Keratinocyte (primary cell): ENCODE data around the gene G2E3. TPM values are rescaled to one million over a fixed set of nuclear protein-coding genes. Genes with fewer than 3 reads are reported as not detected.

Source experiments
- DNase-seq: peaks from one replicate; pipeline ENCODE4 v3.0.0-alpha.2; 2011; ENCODE audit warnings: low read depth, missing footprints, low spot score
- FAIRE-seq: peaks from 2 replicates; lab custom pipeline; 2011; peaks lifted over from hg19 to GRCh38; lab: Jason Lieb, UNC
- H2AFZ ChIP-seq: 2 replicates; pipeline ENCODE4 v1.6.0; 2012; ENCODE audit warnings: low read length, control low read depth, inconsistent platforms; ENCODE audit not compliant: control insufficient read depth
- H3K27ac ChIP-seq: 2 replicates; pipeline ENCODE4 v1.5.1; 2011; ENCODE audit warnings: low read length; ENCODE audit not compliant: control insufficient read depth, insufficient read depth
- H3K27me3 ChIP-seq: 3 replicates; pipeline ENCODE4 v1.6.0; 2011; ENCODE audit warnings: low read length; ENCODE audit not compliant: control insufficient read depth, insufficient read depth; ENCODE audit errors: extremely low read depth
- H3K36me3 ChIP-seq, 2 experiments: 2 replicates in 1 of 2; 3 replicates in 1 of 2; pipeline ENCODE4 v1.5.1; 2011; ENCODE audit warnings: low read length in 2 of 2, mild to moderate bottlenecking in 1 of 2; ENCODE audit not compliant: control insufficient read depth in 2 of 2, insufficient read depth in 2 of 2; ENCODE audit errors: extremely low read depth in 1 of 2
- H3K4me1 ChIP-seq: 3 replicates; pipeline ENCODE4 v1.5.1; 2011; ENCODE audit warnings: low read length; ENCODE audit not compliant: control insufficient read depth, insufficient read depth; ENCODE audit errors: extremely low read depth
- H3K4me2 ChIP-seq: 3 replicates; pipeline ENCODE4 v1.6.0; 2011; ENCODE audit warnings: low read depth, low read length; ENCODE audit not compliant: control insufficient read depth, insufficient read depth; ENCODE audit errors: extremely low read depth
- H3K4me3 ChIP-seq, 3 experiments: fragments of 200-600 bp in 1 of 3; sonication (generic) in 1 of 3; 2 replicates in 2 of 3; 3 replicates in 1 of 3; pipeline ENCODE4 v1.5.1; 2011 to 2016; ENCODE audit warnings: low read length in 3 of 3, mild to moderate bottlenecking in 3 of 3, control low read depth in 2 of 3, inconsistent platforms in 1 of 3, low read depth in 1 of 3, mixed read lengths in 1 of 3, mixed run types in 1 of 3, moderate library complexity in 1 of 3; ENCODE audit not compliant: control insufficient read depth in 2 of 3, insufficient read depth in 2 of 3; ENCODE audit errors: extremely low read depth in 1 of 3
- H3K79me2 ChIP-seq: 2 replicates; pipeline ENCODE4 v1.6.0; 2012; ENCODE audit warnings: low read length; ENCODE audit not compliant: control insufficient read depth, insufficient read depth
- H3K9ac ChIP-seq: 3 replicates; pipeline ENCODE4 v1.6.0; 2011; ENCODE audit warnings: low read length; ENCODE audit not compliant: control insufficient read depth, insufficient read depth; ENCODE audit errors: extremely low read depth
- H3K9me1 ChIP-seq: 3 replicates; pipeline ENCODE4 v1.6.0; 2011; ENCODE audit warnings: low read length; ENCODE audit not compliant: control insufficient read depth, insufficient read depth; ENCODE audit errors: extremely low read depth
- H3K9me3 ChIP-seq: 2 replicates; pipeline ENCODE4 v1.5.1; 2012; ENCODE audit warnings: low read depth, low read length; ENCODE audit not compliant: control insufficient read depth
- H4K20me1 ChIP-seq: 3 replicates; pipeline ENCODE4 v1.6.0; 2011; ENCODE audit warnings: low read length; ENCODE audit not compliant: control insufficient read depth, insufficient read depth; ENCODE audit errors: extremely low read depth
- EZH2 ChIP-seq: IDR thresholded peaks from one replicate; pipeline ENCODE4 v1.6.1; 2012; ENCODE audit warnings: inconsistent platforms, mild to moderate bottlenecking, low read length, moderate library complexity
- dilution Hi-C: fragments of 300-500 bp; cut with MboI; formaldehyde crosslinking; loops from one replicate; pipeline ENCODE4 v1.7.0; 2020; ENCODE audit warnings: low sequenced_read_pairs; ENCODE audit not compliant: extremely low pct_ligation_motif_present
- polyA plus RNA-seq, 5 experiments: library from polyadenylated mRNA; depleted of rRNA in 3 of 5; stranded (reverse) in 3 of 5; stranded (forward) in 1 of 5; unstranded in 1 of 5; fragments of >200 nt; gene quantifications; 1 replicate in 1 of 5; 2 replicates in 3 of 5; 3 replicates in 1 of 5; pipeline versions ENCODE4 v1.2.1 to v1.2.3, GENCODE V29; 2011 to 2012; ENCODE audit warnings: missing spikeins in 2 of 5, low read depth in 1 of 5, low replicate concordance in 1 of 5
- TF ChIP-seq, protein P1 (sequence below), 3 experiments: IDR thresholded peaks in 1 of 3; conservative IDR thresholded peaks in 1 of 3; optimal IDR thresholded peaks in 1 of 3; 2 replicates in 2 of 3; 3 replicates in 1 of 3; pipeline versions ENCODE3 to v1.5.1; 2011; ENCODE audit warnings: low read length in 3 of 3, mild to moderate bottlenecking in 3 of 3, moderate library complexity in 2 of 3, control low read depth in 1 of 3, inconsistent platforms in 1 of 3; ENCODE audit not compliant: insufficient read depth in 2 of 3; ENCODE audit errors: extremely low read depth in 1 of 3

The G2E3 gene
- polyA plus RNA-seq, 1 donor (not counting 4 experiments of a cell fraction or from before 2014, with no cell fraction given): 24.3 TPM

DNA sequence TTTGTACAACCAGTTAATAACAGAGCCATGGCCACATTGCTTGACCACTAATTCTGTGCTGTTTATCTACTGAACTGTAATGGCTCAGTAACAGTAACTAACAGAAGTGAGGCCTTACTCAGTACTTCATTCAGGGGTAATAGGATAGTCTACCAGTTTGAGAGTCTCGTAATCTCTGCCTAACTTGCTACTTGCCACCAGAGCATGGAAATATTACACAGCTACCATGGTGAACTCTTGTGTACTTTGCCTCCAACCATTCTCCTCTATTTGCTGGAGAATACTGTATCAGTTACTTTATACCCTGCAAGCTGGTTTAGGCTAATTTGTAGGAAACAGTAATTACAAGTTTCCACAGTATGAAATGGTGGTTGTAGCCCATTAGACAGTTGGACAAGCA is 73.8 kb downstream of the G2E3 start:
- H3K9ac ChIP-seq: no peak overlapping the region
- H3K79me2 ChIP-seq: peaks cover 18% of the 10 kb centered on the region
- FAIRE-seq (no peak), DNase-seq (no peak)
- no peaks in the 10 kb centered on the region for H3K27me3 ChIP-seq
- no peaks in the 10 kb centered on the region for H3K9me3 ChIP-seq
- peaks cover 13% of the 10 kb centered on the region for H3K4me1 ChIP-seq
- H2AFZ ChIP-seq: no peak overlapping the region
- dilution Hi-C loops: no loop called here
- no peaks in the 10 kb centered on the region for H4K20me1 ChIP-seq
- H3K4me2 ChIP-seq: no peak overlapping the region
- peaks cover 12 to 13% of the 10 kb centered on the region in 2 experiments for H3K36me3 ChIP-seq
- H3K4me3 ChIP-seq: no peak overlapping the region
- H3K27ac ChIP-seq: no peak overlapping the region
- H3K9me1 ChIP-seq: no peaks in the 10 kb centered on the region
- TF ChIP-seq, protein P1, sequence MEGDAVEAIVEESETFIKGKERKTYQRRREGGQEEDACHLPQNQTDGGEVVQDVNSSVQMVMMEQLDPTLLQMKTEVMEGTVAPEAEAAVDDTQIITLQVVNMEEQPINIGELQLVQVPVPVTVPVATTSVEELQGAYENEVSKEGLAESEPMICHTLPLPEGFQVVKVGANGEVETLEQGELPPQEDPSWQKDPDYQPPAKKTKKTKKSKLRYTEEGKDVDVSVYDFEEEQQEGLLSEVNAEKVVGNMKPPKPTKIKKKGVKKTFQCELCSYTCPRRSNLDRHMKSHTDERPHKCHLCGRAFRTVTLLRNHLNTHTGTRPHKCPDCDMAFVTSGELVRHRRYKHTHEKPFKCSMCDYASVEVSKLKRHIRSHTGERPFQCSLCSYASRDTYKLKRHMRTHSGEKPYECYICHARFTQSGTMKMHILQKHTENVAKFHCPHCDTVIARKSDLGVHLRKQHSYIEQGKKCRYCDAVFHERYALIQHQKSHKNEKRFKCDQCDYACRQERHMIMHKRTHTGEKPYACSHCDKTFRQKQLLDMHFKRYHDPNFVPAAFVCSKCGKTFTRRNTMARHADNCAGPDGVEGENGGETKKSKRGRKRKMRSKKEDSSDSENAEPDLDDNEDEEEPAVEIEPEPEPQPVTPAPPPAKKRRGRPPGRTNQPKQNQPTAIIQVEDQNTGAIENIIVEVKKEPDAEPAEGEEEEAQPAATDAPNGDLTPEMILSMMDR (optimal IDR thresholded peaks at IDR 0.05 in 1 of 3, IDR thresholded peaks at IDR 0.05 in 1 of 3, conservative IDR thresholded peaks at IDR 0.05 in 1 of 3; ENCODE audit: extremely low read depth in 1 of 3, insufficient read depth in 2 of 3, low read length in 3 of 3): no peak
- no peak for TF ChIP-seq EZH2

DNA sequence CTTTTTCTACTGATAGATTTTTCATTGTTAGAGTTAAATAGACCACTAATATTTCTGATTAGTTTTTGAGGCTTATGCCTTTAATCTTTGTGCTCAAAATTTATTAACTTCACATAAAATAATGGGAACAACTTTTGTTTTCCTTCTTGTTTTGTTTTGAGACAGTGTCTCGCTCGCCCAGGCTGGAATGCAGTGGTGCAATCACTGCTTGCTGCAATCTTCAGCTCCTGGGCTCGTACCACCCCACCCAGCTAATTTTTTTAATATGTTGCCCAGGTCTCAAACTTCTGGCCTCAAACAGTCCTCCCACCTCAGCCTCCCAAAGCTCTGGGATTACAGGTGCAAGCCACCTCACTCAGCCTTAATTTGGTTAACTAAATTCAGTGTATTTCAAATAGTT is 80.0 kb downstream of the G2E3 start:
- DNase-seq (no peak), FAIRE-seq (no peak)
- no peak overlapping the region for H3K4me2 ChIP-seq
- no peak overlapping the region for H2AFZ ChIP-seq
- H3K36me3 ChIP-seq: peaks cover 0 to 7% of the 10 kb centered on the region in 2 experiments
- no peaks in the 10 kb centered on the region for H3K9me1 ChIP-seq
- TF ChIP-seq EZH2: no peak
- TF ChIP-seq, protein P1 (optimal IDR thresholded peaks at IDR 0.05 in 1 of 3, IDR thresholded peaks at IDR 0.05 in 1 of 3, conservative IDR thresholded peaks at IDR 0.05 in 1 of 3; ENCODE audit: extremely low read depth in 1 of 3, insufficient read depth in 2 of 3, low read length in 3 of 3): no peak
- no peak overlapping the region for H3K4me3 ChIP-seq
- no peaks in the 10 kb centered on the region for H4K20me1 ChIP-seq
- H3K9me3 ChIP-seq: no peaks in the 10 kb centered on the region
- no peaks in the 10 kb centered on the region for H3K4me1 ChIP-seq
- H3K79me2 ChIP-seq: peaks cover 2% of the 10 kb centered on the region
- H3K27me3 ChIP-seq: no peaks in the 10 kb centered on the region
- dilution Hi-C loops: no loop called here
- no peak overlapping the region for H3K27ac ChIP-seq
- H3K9ac ChIP-seq: no peak overlapping the region
